MM.1S (cell line): ENCODE measurements around the gene KRT40.

Experiments
- DNase-seq: peaks from one replicate; pipeline ENCODE4 v3.0.0-alpha.2; 2015
- H2AFZ ChIP-seq: fragments of 300-600 bp; sonication (generic); 2 replicates; pipeline ENCODE4 v1.6.0; 2016; ENCODE audit warnings: antibody characterized with exemption, low read length
- H3F3A ChIP-seq: fragments of 300-600 bp; sonication (generic); 2 replicates; pipeline ENCODE4 v1.6.1; 2016; ENCODE audit warnings: mild to moderate bottlenecking, antibody characterized with exemption, low read length, moderate library complexity, mixed read lengths; ENCODE audit not compliant: insufficient read depth
- H3K27ac ChIP-seq: fragments of 300-600 bp; sonication (generic); 2 replicates; pipeline ENCODE4 v1.5.1; 2016; ENCODE audit warnings: mild to moderate bottlenecking, low read length
- H3K27me3 ChIP-seq: fragments of 300-600 bp; sonication (generic); replicated peaks from 2 replicates; pipeline ENCODE4 v1.6.0; 2016; ENCODE audit warnings: low read length; ENCODE audit not compliant: insufficient read depth
- H3K36me3 ChIP-seq: fragments of 300-600 bp; sonication (generic); replicated peaks from 2 replicates; pipeline ENCODE4 v1.6.1; 2016; ENCODE audit warnings: mild to moderate bottlenecking, low read length, mixed read lengths; ENCODE audit not compliant: insufficient read depth
- H3K4me1 ChIP-seq: fragments of 300-600 bp; sonication (generic); 2 replicates; pipeline ENCODE4 v1.6.1; 2016; ENCODE audit warnings: low read length, mixed read lengths
- H3K4me2 ChIP-seq: fragments of 300-600 bp; sonication (generic); 2 replicates; pipeline ENCODE4 v1.6.0; 2016; ENCODE audit warnings: low read depth, low read length
- H3K4me3 ChIP-seq: fragments of 300-600 bp; sonication (generic); 2 replicates; pipeline ENCODE4 v1.5.1; 2016; ENCODE audit warnings: low read length, mixed read lengths
- H3K79me2 ChIP-seq: fragments of 300-600 bp; sonication (generic); 2 replicates; pipeline ENCODE4 v1.6.1; 2016; ENCODE audit warnings: mixed run types, low read length, mixed read lengths
- H3K9ac ChIP-seq: fragments of 300-600 bp; sonication (generic); 2 replicates; pipeline ENCODE4 v1.6.1; 2016; ENCODE audit warnings: low read length, mixed read lengths
- H3K9me2 ChIP-seq: fragments of 300-600 bp; sonication (generic); replicated peaks from 2 replicates; pipeline ENCODE4 v1.6.1; 2016; ENCODE audit warnings: mild to moderate bottlenecking, low read length, mixed read lengths; ENCODE audit not compliant: insufficient read depth
- H3K9me3 ChIP-seq: fragments of 300-600 bp; sonication (generic); replicated peaks from 2 replicates; pipeline ENCODE4 v1.6.1; 2016; ENCODE audit warnings: mild to moderate bottlenecking, low read length, mixed read lengths; ENCODE audit not compliant: insufficient read depth
- H4K20me1 ChIP-seq: fragments of 300-600 bp; sonication (generic); 2 replicates; pipeline ENCODE4 v1.6.1; 2016; ENCODE audit warnings: mild to moderate bottlenecking, low read length, moderate library complexity, mixed read lengths; ENCODE audit not compliant: insufficient read depth
- EZH2 ChIP-seq: fragments of 300-600 bp; sonication (generic); optimal IDR thresholded peaks from 2 replicates; pipeline ENCODE3; 2017; ENCODE audit warnings: low read depth, mild to moderate bottlenecking, antibody characterized with exemption, low read length, mixed read lengths
- EZH2phosphoT487 ChIP-seq: fragments of 300-600 bp; sonication (generic); IDR thresholded peaks from 2 replicates; pipeline ENCODE4 v1.6.1; 2018; ENCODE audit warnings: antibody characterized with exemption, low read length
- TF ChIP-seq, protein P1 (sequence below): fragments of 300-600 bp; sonication (generic); IDR thresholded peaks from 2 replicates; pipeline ENCODE4 v1.5.1; 2016; ENCODE audit warnings: antibody characterized with exemption, low read length, mixed read lengths

Gene KRT40

DNA sequence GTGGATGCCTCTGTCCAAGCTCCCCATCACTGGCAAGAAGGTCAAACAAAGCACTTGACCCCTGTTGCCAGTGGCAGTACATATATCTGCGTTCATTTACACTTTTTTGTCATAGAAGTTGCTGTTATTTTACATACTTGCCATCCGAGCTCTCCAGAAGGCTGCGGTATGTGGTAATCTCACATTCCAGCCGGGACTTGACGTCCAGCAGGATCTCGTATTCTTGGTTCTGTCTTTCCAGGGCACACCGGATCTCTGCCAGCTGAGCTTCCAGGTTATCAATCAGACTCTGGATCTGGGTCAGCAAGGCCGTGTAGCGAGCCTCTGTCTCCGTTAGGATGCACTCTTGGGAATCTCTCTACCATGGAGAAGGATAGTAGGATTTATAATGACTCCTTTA is 24.0 kb downstream of the KRT40 start:
- Histone ChIP-seq H3K9ac (no peak overlapping the region), H3K9me2 (no peaks in the 10 kb centered on the region), H3K4me1 (peaks cover 5% of the 10 kb centered on the region; the same call in 1 of the 2 replicates), H3F3A (no peaks in the 10 kb centered on the region; the same call in 1 of the 2 replicates), H3K79me2 (no peaks in the 10 kb centered on the region), H3K27me3 (no peaks in the 10 kb centered on the region), H3K4me3 (no peak overlapping the region), H3K27ac (no peak overlapping the region), H3K4me2 (peak overlapping the region; percentile 6; the same call in 1 of the 2 replicates), H3K9me3 (no peaks in the 10 kb centered on the region), H2AFZ (peak overlapping the region; percentile 10; the same call in 1 of the 2 replicates), H4K20me1 (no peaks in the 10 kb centered on the region), H3K36me3 (no peaks in the 10 kb centered on the region)
- no peak for DNase-seq
- TF ChIP-seq EZH2, result no peak
- TF ChIP-seq EZH2phosphoT487, result no peak
- TF ChIP-seq, protein P1, sequence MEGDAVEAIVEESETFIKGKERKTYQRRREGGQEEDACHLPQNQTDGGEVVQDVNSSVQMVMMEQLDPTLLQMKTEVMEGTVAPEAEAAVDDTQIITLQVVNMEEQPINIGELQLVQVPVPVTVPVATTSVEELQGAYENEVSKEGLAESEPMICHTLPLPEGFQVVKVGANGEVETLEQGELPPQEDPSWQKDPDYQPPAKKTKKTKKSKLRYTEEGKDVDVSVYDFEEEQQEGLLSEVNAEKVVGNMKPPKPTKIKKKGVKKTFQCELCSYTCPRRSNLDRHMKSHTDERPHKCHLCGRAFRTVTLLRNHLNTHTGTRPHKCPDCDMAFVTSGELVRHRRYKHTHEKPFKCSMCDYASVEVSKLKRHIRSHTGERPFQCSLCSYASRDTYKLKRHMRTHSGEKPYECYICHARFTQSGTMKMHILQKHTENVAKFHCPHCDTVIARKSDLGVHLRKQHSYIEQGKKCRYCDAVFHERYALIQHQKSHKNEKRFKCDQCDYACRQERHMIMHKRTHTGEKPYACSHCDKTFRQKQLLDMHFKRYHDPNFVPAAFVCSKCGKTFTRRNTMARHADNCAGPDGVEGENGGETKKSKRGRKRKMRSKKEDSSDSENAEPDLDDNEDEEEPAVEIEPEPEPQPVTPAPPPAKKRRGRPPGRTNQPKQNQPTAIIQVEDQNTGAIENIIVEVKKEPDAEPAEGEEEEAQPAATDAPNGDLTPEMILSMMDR, result no peak

DNA sequence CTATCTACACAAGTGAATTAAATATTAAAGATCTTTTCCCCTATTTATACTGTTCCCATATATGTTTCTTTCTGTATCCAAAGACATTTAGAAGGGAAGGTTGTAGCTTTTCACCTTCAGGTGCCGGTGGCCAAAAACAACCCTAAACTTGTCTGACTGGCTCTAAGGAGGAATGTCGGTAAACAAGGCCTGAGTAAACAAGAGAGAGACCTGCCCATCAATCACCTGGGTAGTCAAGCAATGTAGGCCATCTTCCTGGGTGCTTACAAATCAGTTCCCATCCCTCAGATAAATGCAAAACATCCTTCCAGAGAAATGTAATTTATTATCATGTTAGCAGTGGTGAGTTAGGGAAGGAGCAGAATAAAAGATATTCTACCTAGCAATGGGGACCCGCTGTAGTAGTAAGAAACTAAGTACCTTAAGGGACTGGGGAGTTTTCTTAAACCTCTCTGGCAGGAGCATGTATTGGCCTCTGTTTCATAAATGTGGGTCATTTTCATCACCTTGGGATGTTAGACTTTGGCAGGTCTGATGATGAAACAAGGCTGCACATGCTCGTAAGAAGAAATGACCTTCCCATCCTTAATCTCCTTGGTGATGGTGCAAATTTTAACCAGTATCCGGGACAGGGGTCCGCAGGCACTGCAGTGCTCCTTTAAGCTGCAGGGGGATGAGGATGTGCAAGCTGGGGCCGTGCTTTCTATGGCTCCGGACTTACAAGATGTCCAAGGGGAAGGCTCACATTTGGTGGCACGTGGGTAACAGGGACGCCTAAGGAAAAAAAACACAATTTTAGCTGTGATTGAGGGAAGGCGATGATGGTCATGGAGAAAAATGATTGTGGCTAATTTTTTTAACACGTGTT is 25.8 kb downstream of the KRT40 start:
- no peak overlapping the region for H3K27ac ChIP-seq
- no peaks in the 10 kb centered on the region for H3K9me3 ChIP-seq
- no peak for DNase-seq
- TF ChIP-seq EZH2, result no peak
- TF ChIP-seq, protein P1, result no peak
- no peak for TF ChIP-seq EZH2phosphoT487
- H3K4me3 ChIP-seq, result no peak overlapping the region
- H3K9ac ChIP-seq, result no peak overlapping the region
- H4K20me1 ChIP-seq, result no peaks in the 10 kb centered on the region
- H3K79me2 ChIP-seq, result no peaks in the 10 kb centered on the region
- H3K4me1 ChIP-seq, result peaks cover 5% of the 10 kb centered on the region; the same call in 1 of the 2 replicates
- no peaks in the 10 kb centered on the region; the same call in 1 of the 2 replicates for H3F3A ChIP-seq
- no peaks in the 10 kb centered on the region for H3K27me3 ChIP-seq
- H2AFZ ChIP-seq, result no peak overlapping the region
- no peak overlapping the region for H3K4me2 ChIP-seq
- no peaks in the 10 kb centered on the region for H3K9me2 ChIP-seq
- no peaks in the 10 kb centered on the region for H3K36me3 ChIP-seq

DNA sequence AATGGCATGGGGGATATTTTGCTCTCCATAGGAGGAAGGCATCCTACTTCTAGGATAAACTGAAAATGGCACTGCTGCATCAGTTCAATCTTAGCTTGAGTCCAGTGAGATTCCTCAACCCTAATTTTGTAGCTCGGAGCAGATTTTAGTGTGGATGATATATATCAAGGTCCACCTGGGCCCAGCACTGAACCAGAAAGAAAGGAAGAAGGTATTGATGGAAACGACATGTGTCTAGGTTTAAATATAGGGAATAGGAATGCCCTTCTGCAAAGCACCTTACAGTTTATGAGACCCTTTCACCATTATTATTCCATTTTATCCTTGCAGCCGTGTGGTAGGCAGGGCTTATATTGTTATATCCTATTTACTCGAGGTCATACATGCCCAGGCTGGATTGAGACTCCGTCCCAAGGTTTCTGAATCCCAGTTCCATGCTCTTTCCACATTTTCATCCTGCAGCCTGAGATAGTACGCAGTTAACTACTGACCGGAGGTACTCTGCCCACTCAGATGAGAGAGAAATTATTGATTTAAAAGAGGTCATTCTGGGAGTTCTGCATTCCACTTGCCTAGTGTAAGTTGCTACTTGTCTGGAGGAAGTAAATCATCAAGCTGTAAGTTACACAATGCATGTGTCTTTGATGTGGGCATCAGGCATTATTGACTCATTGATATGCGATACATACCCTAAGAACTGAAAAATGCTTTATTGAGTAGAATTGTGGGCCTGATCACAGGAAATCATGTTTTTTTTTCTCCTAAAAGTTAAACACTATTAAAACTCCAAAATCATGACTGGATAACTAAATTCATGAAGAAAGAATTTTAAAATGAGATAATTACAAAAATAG is 27.5 kb downstream of the KRT40 start:
- no peaks in the 10 kb centered on the region for H3F3A ChIP-seq
- no peaks in the 10 kb centered on the region for H3K27me3 ChIP-seq
- no peak overlapping the region for H3K4me3 ChIP-seq
- TF ChIP-seq EZH2 (no peak), EZH2phosphoT487 (no peak)
- TF ChIP-seq, protein P1, result no peak
- no peak overlapping the region for H3K27ac ChIP-seq
- no peak overlapping the region for H3K4me2 ChIP-seq
- H3K36me3 ChIP-seq, result no peaks in the 10 kb centered on the region
- DNase-seq, result no peak
- no peaks in the 10 kb centered on the region for H3K79me2 ChIP-seq
- no peaks in the 10 kb centered on the region for H3K9me3 ChIP-seq
- H3K4me1 ChIP-seq, result no peaks in the 10 kb centered on the region
- no peaks in the 10 kb centered on the region for H4K20me1 ChIP-seq
- no peak overlapping the region for H2AFZ ChIP-seq
- no peaks in the 10 kb centered on the region for H3K9me2 ChIP-seq
- no peak overlapping the region for H3K9ac ChIP-seq
